Stimulated activated CD4-positive, alpha-beta T cell treated with anti-CD3 and anti-CD28 coated beads, Interleukin-1b, Interleukin-23, amount 100 ng/mL, for 4 hours (primary cell): ENCODE results near the gene WASHC4.
A peak's percentile ranks its signal among the peaks of the same experiment; 100 is the strongest.
"Not testable (repeated sequence)": the region's sequence is repeated elsewhere in the genome, so short reads cannot be mapped to it uniquely, and the experiment has no call there.

Source experiments
- DNase-seq, 2 donors: peaks; one replicate each; pipeline ENCODE4 v3.0.0-alpha.2; 2020; ENCODE audit warnings: low read depth in 2 of 2

Gene WASHC4

DNA sequence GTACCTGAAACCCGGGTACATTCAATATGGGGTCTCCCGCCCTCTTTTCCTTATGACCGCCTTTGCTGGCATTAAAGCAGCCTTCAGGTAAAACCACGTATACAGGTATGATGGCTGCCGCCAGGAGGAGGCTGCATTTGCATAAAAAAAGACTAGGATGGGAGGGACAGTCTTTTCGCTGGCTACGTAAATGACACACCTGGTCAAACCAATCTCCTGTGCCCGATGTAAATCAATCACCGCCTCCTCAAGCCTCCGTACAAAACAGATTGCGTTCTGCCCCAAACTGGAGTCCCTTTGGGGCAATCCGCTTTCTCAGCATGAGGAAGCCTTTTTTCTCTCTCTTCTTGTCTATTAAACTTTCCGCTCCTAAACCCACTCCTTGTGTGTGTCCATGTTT, 15.2 kb upstream of the WASHC4 start:
- DNase-seq = no peak

DNA sequence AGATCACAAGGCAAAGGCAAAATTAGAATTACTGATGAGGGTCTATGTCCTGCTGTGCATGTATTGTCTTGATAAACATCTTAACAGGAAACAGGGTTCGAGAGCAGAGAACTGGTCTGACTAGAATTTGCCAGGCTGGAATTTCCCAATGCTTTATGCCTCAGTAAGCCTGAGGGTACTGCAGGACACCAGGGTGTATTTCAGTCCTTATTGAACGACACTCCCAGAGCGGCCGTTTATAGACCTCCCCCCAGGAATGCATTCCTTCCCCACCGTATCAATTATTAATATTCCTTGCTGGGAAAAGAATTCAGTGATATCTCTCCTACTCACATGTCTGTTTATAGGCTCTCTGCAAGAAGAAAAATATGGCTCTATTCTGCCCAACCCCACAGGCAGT, 12.2 kb upstream of the WASHC4 start:
- DNase-seq = not testable (repeated sequence)

- no peak for DNase-seq
These were observed 8.2 kb upstream of the WASHC4 start for GRCh38 chr12:105099356-105099755.

GRCh38 chr12:105100207-105100985, 7.1 kb upstream of the WASHC4 start:
- DNase-seq = no peak

DNA sequence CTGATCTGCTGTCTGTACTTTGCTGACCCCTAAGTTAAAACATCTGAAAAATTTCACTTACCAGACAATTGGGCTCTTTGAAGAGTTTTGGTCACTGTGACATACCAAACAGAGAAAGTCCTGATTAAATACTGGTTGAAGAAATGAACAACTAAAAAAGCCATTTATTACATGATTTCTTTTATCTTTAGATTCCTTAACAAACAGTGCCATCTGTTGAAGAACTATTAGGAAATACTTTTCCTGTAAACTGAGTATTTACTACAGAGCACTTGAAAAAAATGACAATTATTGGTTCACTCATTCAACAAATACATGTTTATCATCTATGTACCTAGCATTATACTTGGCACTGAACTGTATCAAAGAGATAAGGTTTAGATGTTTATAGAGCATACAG, 6.5 kb upstream of the WASHC4 start:
- no peak for DNase-seq

DNA sequence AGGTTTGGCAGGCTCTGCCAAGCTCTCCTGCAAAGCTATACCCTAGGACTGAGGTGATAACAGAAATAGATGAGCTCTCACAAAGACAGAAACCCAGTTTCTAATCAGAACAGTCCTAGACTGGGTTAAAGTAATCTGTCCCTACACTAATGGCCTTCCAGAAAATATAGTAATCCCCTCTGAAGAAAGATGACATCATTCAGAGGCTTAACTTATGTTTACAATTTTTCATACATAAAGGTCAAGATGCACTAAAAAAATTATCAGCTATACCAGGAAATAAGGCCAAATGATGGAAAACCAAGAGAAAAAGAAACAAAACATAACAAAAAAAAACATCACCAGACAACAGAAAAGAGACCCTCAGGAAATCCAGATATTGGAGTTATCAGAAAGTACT, 4.9 kb upstream of the WASHC4 start:
- DNase-seq = no peak

GRCh38 chr12:105104762-105105161, 2.8 kb upstream of the WASHC4 start:
- DNase-seq = no peak

- DNase-seq = no peak
These were observed 910 bp upstream of the WASHC4 start for GRCh38 chr12:105106621-105107020.

DNA sequence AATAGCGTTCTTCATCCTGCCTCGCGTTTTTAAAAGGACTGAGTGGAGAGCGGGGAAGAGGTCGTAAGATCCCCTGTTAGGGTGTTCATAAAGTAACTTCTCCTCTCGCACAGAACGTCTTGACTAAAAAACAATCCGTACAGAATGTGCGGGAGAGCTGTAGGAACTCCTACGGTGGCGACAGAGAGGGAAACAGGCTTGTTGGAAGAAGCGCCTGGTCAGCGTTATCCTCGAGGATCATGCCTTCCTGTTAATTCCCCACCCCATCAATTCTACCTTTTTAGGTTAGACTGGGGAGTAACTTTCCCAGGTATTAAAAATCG, 399 bp upstream of the WASHC4 start:
- peak in 1 of 2 donors; percentile 4 for DNase-seq

DNA sequence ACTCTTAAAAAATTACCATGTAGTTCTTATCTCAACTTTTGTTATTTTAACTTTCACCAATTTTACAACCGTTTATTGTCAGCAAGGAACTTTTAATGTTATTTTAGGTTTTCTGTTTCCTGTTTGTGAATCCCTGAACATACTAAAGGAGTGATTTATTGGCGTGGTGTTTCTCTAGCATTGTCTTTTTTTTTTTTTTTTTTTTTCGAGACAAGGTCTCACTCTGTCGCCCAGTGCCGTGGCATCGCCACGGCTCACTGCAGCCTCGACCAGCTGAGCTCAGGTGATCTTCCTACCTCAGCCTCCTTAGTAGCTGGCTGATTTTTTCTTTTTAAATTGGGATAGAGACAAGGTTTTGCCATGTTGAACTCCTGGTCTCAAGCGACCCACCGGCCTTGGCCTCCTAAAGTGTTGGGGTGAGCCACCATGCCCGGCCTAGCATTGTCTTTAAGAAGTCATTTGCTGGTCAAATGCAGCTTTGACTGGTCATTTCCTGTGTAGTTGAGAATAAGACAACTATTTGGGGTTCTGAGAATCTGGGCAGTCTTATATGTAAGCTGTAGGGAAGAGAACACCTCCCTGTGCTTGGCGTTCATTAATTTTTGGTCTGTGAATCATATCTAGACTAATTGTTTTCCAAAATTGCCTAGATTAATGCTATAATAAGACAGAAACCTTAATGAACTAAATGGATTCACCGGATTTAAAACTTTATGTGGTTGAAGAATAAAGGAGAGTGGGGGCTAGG, 2.1 kb downstream of the WASHC4 start:
- no peak for DNase-seq

DNA sequence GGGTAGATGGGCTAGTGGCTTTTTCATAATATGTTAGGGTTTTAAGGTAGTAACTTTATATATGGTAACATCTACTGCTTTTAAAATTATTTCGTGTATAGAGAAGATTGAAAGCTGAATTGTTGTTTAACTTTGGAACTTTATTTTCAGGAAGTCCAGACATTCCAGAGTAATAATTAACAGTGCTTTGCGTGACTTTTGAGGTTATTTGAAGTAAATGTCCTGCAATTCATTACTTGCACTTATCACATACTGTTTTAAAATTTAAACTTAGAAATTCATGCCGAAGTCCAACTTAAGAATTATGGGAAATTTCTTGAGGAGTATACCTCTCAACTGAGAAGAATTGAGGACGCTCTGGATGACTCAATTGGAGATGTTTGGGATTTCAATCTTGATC, 3.3 kb downstream of the WASHC4 start:
- DNase-seq = no peak

DNA sequence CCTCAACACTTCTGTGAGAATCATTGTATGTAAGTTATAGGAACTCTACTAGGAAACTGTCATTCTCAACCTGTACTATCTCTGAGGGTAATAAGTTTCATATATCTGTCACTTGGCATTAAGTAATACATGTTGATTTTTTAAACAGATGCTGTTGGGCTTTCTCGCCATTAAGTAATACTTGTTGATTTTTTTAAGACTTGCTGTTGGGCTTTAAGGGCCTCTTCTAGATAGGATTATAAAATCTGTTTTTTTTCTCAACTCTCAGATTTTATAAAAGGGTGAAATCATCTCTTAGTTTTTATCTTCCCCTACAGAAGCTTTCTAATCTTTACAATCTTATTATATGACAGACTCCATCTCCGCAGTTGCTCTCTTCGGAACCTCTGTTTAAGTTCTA, 5.6 kb downstream of the WASHC4 start:
- DNase-seq = no peak

- DNase-seq = no peak
These were observed 9.4 kb downstream of the WASHC4 start for GRCh38 chr12:105116969-105117368.

GRCh38 chr12:105120551-105120950, 13.0 kb downstream of the WASHC4 start:
- DNase-seq = no peak

- DNase-seq = no peak
These were observed 30.7 kb downstream of the WASHC4 start for GRCh38 chr12:105138248-105138647.

DNA sequence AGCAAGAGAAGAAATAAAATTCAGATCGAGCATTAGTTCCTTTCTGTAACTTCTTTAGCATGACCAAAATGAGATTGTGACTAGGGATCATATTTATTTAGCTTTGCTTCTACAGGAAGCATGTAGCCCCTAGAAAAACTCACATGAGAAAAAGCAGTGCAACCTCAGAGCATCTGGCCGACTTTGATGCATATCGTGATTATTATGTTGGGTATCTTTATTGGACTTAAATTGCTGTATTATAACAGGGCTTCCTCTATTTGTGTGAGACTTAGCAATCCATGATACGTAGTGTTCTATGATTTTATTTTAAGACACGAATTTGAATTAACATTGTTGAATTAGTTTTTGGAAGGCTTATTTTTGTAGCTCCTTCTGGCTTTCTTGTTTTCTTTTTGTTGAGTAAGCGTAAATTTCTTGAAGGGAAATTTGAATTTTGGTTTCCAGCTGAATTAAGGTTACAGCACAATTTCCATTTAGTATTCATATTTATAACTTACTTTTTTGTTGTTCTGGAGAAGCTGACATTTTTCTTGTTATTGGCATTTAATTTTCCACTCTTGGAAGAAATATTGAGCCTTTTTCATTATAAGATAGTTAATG, 33.9 kb downstream of the WASHC4 start:
- no peak for DNase-seq

DNA sequence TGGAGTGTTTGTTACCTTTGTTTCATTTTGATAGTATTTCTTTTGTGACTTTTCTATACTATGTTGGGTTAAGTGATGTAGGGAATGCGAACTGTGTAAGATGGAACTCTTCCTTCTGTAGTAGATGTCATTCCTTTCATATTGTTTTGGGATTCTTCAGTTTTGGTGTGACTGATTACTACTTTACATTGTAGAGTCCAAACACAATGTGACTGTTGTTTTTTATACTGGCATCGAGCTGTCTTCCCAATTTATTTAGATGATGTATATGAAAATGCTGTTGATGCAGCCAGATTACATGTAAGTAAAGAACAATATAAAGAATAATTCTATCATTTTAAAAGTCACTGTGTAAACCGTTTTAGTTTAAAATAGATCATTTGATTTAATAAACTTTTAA, 34.7 kb downstream of the WASHC4 start:
- no peak for DNase-seq

DNA sequence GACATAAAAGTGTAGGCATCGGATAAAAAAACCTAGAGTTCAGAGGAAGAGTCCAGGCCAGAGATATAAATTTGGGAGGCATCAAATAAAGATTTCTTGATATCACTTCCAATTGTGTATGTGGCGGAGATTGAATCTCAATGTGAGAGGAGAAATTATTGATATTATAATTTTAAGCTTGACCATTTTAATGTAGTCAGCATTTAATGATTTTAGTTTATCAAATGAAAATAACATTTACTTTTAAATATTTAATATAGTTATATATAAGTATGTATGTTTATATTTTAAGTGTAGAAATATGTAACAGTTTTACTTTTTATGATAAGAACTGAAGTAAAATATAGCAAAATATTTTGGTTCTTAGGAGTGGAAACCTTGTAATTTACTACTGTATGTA, 48.7 kb downstream of the WASHC4 start:
- no peak for DNase-seq

DNA sequence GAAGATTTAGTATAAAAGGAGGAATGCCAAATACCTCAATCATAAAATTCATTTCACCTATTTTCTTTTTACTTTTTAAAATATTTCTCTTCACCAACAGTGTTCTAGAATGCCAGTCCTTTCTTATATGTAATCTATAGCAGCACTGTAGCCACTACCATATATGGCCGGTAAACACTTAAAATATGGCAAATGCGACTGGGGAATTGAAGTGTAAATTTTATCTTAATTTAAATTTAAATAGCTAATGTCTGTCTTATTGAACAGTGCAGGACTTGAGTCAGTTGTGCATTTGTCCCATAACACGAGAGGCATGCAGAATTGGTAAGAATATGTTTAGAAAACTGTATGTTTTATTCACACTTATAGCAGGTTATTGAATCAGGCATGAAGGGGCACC, 50.1 kb downstream of the WASHC4 start:
- no peak for DNase-seq

GRCh38 chr12:105158876-105159275, 51.3 kb downstream of the WASHC4 start:
- no peak for DNase-seq

DNA sequence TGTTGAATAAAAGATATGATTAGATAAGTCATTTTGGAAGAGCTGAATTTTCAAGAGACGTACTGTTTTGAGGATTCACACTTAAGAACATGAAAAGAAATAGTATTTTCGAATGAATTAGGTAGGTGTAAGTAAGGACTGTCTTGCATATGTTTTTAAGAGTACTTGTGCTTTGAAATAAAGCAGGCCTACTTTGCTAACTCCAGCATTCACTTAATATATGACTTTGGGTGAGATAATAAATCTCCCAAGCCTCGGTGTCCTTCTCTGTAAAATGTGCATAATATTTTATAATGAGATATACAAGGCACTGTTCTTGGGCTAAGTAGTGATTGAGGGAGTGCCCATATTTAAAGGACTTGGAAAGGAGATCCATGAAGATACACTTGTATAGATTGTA, 54.6 kb downstream of the WASHC4 start:
- no peak for DNase-seq

DNA sequence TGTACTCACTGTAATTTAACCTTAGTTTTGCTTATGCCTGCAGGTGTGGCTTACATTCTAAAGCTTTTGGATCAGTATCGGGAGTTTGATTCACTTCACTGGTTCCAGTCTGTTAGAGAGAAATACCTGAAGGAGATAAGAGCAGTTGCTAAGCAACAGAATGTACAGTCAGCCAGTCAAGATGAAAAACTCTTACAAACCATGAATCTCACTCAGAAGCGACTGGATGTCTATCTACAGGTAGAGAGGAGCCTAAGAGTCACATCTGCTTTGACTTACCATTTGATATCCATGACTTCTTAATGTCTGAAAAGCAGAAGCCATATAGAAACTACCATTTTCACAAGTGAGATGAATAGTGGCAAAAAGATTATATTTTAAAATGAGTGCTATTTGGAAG, 56.5 kb downstream of the WASHC4 start:
- no peak for DNase-seq

GRCh38 chr12:105166736-105167135, 59.2 kb downstream of the WASHC4 start:
- DNase-seq = no peak
